ENCODE measurements around the gene TNC. TPM values are rescaled to one million over a fixed set of nuclear protein-coding genes. Genes with fewer than 3 reads are reported as not detected.
"Not testable (repeated sequence)": the region's sequence is repeated elsewhere in the genome, so short reads cannot be mapped to it uniquely, and the experiment has no call there.

Gene TNC
- total RNA-seq, 2 donors from 2014 or later = 7.4 to 16.9 TPM

DNA sequence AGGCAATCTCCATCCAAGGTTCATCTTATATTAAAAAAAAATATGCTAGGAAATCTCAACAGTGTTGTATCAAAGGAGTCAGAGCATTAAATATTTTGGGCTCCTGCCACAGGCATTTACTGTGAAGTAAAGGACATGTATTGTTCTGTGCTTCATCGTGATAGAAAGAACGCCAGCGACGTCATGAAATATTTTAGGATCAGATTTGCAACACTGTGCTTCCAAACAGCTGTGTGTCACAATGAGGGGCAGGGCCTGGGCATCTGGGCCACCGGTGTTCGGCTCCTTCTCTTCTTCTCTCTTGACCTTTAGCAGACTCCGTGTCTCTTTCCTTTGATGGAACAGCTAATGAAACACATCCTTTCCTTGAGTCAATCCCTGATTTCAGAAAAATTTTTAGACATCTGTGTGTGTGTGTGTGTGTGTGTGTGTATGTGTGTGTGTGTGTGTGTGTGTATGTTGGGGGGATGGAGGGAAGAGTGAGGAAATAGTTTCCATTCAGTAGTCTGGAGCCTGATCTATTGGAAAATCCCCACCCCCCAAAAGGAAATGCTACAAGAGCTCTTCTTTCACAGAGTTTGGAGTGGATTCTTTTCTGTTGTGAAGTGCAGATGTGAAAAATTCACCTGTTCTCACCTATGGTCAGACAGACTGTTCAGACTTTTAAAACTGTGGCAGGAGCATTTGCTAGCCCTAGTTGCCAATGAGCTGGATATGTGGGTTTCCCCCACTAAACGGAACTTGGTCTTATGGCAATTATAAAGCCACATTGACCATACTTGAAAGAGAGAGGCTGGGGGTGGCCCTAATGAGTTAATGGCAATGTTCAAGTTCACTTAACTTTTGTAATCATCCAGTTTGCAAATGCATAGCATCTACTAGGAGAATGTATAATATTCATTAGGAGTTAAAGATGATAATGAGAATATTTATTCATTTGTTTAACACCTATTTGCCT, 18.1 kb upstream of the TNC start:
- H3K36me3 ChIP-seq = no peaks in the 10 kb centered on the region
- no peaks in the 10 kb centered on the region for H3K27me3 ChIP-seq
- TF ChIP-seq, protein P1, sequence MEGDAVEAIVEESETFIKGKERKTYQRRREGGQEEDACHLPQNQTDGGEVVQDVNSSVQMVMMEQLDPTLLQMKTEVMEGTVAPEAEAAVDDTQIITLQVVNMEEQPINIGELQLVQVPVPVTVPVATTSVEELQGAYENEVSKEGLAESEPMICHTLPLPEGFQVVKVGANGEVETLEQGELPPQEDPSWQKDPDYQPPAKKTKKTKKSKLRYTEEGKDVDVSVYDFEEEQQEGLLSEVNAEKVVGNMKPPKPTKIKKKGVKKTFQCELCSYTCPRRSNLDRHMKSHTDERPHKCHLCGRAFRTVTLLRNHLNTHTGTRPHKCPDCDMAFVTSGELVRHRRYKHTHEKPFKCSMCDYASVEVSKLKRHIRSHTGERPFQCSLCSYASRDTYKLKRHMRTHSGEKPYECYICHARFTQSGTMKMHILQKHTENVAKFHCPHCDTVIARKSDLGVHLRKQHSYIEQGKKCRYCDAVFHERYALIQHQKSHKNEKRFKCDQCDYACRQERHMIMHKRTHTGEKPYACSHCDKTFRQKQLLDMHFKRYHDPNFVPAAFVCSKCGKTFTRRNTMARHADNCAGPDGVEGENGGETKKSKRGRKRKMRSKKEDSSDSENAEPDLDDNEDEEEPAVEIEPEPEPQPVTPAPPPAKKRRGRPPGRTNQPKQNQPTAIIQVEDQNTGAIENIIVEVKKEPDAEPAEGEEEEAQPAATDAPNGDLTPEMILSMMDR (IDR thresholded peaks at IDR 0.05) = no peak
- H3K9me3 ChIP-seq = no peaks in the 10 kb centered on the region
- H3K4me1 ChIP-seq = no peaks in the 10 kb centered on the region
- DNase-seq (ENCODE audit: low spot score) = no peak
- no peak overlapping the region for H3K27ac ChIP-seq
- H3K4me3 ChIP-seq = no peak overlapping the region

DNA sequence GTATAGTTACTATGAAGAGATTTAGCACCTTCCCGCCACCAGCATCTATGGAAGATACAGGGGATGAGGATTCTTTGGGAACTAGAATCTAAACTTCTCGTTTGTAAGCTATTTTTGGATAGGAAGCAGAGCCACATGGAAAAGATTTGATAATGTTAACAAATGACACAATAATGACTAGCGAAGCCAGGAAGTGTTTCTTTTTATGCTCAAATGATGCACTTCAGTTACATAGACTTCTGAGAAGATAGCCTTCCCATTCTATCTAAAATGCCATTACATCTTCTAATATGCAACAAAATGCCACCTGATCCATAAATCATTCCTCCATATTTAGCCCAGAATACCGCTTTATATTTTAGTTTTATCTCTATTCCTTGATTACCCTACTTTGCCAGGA, 17.0 kb upstream of the TNC start:
- H3K27ac ChIP-seq = no peak overlapping the region
- DNase-seq (ENCODE audit: low spot score) = no peak
- TF ChIP-seq, protein P1 (IDR thresholded peaks at IDR 0.05) = no peak

DNA sequence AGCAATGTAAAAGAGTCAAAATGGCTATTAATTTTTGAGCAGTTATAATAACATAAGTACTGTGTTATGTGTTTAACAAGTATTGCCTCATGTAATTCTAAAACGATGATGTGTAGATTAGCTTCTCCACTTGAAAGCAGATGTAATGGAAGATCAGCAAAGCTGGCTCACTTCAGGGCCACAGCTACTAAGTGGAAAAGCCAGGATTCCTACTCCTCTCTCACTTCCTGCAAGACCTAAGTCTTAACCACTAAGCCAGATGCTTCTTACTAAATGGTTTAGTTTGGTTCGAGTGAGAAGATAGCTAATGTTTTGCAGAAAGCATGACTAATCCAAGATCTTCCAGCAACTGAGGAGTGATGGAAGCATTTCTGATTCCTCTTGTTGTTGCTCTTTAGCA, 15.7 kb upstream of the TNC start:
- Histone ChIP-seq H3K4me3 (no peak overlapping the region), H3K36me3 (no peaks in the 10 kb centered on the region), H3K4me1 (no peaks in the 10 kb centered on the region), H3K27me3 (no peaks in the 10 kb centered on the region), H3K9me3 (no peaks in the 10 kb centered on the region), H3K27ac (no peak overlapping the region)
- DNase-seq (ENCODE audit: low spot score) = no peak
- TF ChIP-seq, protein P1 (IDR thresholded peaks at IDR 0.05) = no peak

More for the DNA sequence above, 17.0 kb upstream of the TNC start:
- H3K9me3 ChIP-seq = no peaks in the 10 kb centered on the region
- no peaks in the 10 kb centered on the region for H3K36me3 ChIP-seq
- no peaks in the 10 kb centered on the region for H3K27me3 ChIP-seq
- H3K4me3 ChIP-seq = no peak overlapping the region
- H3K4me1 ChIP-seq = no peaks in the 10 kb centered on the region

DNA sequence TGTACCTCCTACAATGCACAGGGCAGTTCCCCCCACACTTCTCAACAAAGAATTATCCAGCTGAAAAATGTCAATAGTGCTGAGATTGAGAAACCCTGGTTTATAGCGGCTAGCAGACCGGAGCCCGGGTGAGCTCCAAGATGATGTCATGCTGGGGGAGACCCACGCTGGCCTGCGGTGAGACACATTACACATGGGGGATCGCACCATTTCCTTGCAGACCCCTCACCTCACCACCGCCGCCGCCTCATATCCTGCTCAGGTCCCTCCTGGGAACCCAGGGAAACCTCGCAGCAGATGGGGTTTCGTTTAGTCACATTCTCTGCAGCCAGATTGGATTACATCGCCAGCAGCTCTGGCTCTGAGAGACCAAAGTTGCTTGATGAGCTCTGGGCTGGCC, 14.7 kb upstream of the TNC start:
- TF ChIP-seq, protein P1 (IDR thresholded peaks at IDR 0.05) = no peak
- Histone ChIP-seq H3K27me3 (no peaks in the 10 kb centered on the region), H3K9me3 (no peaks in the 10 kb centered on the region), H3K36me3 (no peaks in the 10 kb centered on the region), H3K27ac (no peak overlapping the region), H3K4me3 (no peak overlapping the region), H3K4me1 (no peaks in the 10 kb centered on the region)
- no peak for DNase-seq (ENCODE audit: low spot score)

DNA sequence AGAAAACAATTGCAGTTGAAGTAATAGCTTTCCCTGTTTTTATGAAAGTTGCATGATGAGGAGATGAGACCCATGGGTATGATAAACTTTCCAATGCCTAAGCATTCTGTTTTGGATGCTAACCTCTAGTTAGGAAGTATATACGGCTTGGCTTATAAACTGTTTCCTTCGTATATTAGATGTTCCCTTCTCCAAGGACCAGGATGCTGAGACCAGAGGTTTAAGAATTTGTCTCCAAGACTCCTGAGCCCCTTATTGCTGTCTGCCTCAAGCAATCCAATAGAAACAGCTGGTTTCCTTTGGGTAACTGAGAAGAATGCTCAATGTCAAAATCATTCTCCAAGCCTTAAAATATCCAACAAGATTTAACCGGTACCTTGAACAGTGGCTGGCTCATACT, 12.2 kb upstream of the TNC start:
- no peaks in the 10 kb centered on the region for H3K4me1 ChIP-seq
- H3K27me3 ChIP-seq = no peaks in the 10 kb centered on the region
- H3K27ac ChIP-seq = no peak overlapping the region
- H3K36me3 ChIP-seq = no peaks in the 10 kb centered on the region
- no peak overlapping the region for H3K4me3 ChIP-seq
- peaks cover 0 to 7% of the 10 kb centered on the region in 2 donors for H3K9me3 ChIP-seq
- no peak for DNase-seq (ENCODE audit: low spot score)
- TF ChIP-seq, protein P1 (IDR thresholded peaks at IDR 0.05) = no peak

DNA sequence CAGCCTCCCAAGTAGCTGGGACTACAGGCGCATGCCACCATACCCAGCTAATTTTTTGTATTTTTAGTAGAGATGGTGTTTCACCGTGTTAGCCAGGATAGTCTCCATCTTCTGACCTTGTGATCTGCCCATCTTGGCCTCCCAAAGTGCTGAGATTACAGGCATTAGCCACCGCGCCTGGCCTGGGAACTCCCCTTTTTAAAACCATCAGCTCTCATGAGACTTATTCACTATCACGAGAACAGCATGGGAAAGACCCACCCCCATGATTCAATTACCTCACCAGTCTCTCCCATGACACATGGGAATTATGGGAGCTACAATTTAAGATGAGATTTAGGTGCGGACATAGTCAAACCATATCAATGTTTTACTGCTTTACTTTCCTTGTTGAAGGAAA, 10.8 kb upstream of the TNC start:
- not testable (repeated sequence) for H3K36me3 ChIP-seq; H3K27me3 ChIP-seq; DNase-seq (ENCODE audit: low spot score); H3K4me1 ChIP-seq; H3K4me3 ChIP-seq; H3K27ac ChIP-seq
- peaks cover 0 to 11% of the 10 kb centered on the region in 2 donors for H3K9me3 ChIP-seq

All from right atrium auricular region (tissue), 2 donors.